CMK (cell line): ENCODE data around the gene MRPL2.
A peak's percentile ranks its signal among the peaks of the same experiment; 100 is the strongest.

ENCODE experiments used
- DNase-seq: peaks from one replicate; pipeline ENCODE4 v3.0.0-alpha.2; 2010; ENCODE audit warnings: low read depth

The MRPL2 gene

DNA sequence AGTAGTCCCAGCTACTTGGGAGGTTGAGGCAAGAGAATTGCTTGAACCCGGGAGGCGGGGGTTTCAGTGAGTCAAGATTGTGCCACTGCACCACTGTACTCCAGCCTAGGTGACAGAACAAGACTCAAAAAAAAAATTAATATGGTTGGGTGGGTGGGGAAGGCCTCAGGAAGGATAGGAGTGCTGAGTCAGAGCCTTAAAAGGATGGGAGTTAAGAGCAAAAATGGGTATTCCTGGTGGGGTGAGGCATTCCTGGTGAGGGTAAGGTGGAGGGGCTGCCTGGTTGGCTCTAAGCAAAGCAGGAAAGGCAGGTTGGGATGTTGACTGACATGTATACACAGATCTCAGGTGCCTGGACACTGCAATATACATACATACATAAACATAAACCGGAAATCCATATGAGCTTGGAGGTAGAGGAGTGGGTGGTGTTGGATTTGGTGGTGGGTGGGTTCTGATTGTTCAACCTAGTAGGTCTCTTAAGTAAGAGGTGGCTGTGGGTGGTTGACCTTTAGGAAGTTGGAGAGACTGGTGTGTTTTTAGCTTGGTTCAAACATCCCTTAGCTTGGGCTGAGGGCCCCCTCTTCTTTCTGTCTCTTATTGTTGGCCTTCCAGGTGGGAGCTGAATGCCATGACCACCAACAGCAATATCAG is 39.1 kb downstream of the MRPL2 start:
- no peak for DNase-seq

DNA sequence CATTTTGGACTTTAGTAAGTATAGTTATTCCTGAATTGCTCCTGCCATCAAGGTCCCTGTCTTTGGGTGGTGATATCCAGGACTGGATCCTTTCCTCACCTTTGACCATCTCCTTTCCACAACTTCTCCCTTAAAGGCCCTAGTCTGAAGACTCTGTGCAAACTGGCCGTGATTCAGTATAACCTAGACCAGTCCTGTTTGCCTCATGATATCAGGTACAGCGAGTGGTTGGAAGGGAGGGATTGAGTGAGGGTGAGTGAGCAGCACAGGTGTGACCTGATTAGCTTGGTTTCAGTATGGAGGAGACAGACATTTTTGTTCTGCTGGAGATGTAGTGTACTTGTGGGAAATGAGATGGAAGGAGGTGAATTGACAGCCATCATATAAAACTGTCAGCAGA is 40.1 kb downstream of the MRPL2 start:
- no peak for DNase-seq

DNA sequence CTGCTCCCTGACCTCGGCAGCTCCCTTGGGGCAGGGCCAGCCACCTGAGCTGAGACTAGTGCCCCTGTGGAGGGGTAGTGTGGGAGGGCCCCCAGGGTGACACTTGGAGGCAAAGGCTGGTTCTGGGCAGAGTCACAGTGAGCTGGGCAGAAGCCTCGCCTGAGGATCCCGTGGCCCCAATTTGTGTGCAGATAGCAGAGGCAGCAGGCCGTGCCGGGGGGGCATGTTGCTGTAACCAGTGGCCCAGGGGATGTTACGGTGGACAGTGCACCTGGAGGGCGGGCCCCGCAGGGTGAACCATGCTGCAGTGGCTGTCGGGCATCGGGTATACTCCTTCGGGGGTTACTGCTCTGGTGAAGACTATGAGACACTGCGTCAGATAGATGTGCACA is 42.3 kb downstream of the MRPL2 start:
- DNase-seq = no peak

DNA sequence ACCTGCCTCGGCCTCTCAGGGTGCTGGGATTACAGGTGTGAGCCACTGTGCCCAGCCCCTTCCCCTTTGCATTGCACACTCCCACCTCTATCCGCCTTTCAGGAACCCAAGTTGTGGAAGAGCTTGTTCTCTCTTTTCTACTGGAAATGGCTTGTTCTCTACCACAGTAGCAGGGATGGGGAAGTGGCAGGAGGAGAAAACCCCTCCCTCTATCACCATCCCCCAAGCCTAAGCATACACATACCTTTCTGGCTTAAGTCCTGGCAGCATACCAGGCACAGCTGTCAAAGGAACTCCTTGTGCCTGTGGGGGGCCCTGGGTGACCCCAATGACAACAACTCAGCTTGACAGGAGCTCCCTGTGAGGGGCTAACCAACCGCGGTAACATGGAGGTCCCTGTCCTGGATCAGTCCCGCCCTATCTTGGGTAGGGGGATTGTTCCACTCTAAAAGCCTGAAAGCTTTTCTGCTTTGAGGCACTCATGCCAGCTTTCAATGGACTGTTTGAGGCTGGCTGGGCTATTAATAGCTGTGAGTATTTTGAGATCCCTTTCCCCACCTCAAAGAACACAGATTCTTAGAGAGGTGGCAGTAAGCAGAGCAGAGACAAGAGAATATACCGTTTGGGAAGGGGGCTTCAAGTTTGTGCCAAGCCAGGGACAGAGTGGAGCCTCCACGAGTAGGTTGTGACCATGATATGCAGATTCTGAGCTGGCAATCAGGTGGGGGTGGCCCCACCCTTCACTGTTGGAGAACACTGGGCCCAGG is 42.9 kb downstream of the MRPL2 start:
- no peak for DNase-seq

DNA sequence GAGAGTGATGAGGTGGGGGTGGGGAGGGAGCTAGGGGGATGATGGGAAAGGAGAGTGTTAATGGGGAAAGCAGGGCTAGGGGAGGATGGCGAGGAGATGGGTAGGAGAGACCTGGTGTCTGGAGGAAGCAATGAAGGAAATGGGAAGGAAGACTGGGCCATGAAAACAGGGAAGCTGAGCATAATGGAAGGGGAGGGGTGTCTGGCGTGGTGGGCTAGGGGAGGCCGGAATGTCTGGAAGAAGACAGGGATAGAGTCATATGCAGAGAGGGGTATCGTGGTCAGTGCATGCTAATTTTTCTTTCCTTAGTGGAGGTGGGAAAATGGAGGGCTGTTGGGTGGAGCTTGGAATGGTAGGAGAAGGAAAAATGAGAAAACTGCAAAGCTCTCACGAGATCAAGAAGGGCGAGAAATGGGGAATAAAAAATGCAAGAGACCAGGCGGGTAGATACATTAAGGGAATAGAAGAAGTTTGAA is 44.8 kb downstream of the MRPL2 start:
- no peak for DNase-seq

DNA sequence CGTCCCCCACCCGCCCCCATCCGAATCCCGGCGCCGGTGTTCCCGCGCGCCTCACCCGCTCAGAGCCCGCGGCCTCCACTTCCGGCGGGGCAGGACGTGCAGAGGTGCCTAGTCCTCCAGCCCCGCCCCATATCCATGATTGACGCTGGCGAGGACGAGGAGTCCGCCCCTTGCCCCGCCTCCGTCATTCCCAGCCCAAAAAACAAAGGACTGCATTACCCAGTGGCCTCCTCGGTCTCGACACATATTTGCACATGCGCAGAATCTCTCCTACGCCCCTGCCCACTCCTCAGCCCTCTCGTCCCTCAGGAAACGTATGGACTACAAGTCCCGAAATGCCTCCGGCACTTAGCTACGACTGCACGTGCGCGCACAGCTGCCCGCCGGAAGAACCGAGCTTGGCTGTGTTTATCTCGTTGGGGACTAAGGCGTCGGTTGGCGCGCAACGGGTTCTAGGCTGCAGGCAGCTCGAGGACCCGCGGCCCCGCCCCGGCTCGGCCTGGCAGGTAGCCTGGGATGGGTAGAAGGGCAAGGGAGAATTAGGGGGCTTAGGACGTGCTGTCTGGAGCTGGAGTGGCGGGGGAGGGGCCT is 45.3 kb downstream of the MRPL2 start, which contains the start of the genes KLHDC3 and MEA1:
Gene KLHDC3 (plus strand): TSS at position 407 of the 591 bp plus-strand sequence. CDS start 2,944 bp downstream, outside the sequence.
Gene MEA1 (minus strand): TSS at position 104 of the 591 bp plus-strand sequence. CDS start 133 bp downstream, outside the sequence.
- peak; percentile 100 for DNase-seq

DNA sequence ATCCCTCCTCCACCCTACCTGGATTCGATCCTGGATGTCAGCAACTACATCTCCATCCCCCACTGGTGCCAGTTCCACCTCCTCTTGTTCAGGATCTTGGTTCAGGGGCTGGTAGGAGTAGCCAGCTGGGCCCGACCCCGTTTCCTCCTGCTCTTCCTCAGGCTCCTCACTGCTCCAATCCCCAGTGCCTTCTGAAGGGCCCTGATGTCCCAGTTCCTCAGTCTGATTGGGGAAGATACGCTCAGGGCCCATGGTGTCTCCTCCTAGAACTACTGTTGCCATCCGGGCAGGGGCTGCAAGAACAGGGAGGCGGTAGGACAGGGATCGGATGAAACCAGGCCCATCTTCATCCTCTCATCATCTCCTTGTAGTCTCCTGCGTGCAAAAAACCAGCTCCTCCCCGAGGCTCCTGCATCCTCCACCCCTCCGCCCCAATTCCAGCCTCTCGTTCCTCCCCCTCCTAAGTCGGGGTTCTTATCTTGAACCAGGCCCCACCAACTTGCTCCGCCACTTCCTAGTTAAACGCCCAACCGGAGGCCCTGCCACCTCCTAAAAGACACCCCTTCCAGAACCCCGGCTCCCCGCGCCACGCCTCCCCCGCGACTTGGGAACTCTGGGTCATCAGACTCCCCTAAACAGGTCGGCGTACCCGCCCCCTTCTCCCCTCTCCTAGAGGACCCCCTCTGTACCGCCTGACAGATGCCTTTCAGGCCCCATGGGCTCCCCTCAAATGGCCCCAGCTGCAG is 46.0 kb downstream of the MRPL2 start:
- peak; percentile 78 for DNase-seq

DNA sequence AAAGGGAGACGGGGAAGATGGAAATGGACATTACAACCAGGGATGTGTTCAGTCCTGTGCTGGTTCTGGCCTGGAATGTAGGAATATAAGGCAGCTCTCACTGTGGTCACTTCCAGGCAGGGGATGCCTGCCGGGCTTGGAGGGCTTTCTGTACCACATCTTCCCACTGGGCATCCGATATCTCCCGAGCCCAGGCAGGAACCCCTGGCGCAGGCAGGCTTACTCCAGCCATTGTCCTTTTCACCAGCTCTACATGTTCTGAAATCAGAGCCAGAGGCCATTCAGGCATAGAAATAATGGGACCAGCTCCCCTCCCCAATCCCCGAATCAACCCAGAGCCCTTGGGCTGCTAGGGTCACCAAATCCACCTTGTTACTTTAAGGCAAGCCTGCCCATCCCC is 46.9 kb downstream of the MRPL2 start:
- DNase-seq = no peak

DNA sequence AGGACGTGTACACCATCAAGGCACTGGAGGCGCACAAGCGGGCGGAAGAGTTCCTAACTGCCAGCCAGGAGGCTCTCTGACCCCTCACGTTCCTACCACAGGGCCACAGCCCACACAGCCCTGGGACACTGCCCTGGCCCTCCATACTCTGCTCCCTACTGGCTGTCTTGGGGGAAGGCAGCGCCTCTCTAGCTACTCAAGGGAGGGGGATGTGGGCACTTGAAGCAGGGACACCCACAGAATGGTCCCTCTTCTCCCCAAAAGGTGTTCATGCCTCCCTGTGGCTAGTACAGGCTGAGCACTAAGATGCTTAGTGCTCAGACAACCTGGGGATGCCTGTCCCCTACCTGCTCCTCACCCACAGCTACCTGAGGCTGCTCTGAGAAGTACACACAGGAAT is 48.0 kb downstream of the MRPL2 start:
- DNase-seq = no peak

DNA sequence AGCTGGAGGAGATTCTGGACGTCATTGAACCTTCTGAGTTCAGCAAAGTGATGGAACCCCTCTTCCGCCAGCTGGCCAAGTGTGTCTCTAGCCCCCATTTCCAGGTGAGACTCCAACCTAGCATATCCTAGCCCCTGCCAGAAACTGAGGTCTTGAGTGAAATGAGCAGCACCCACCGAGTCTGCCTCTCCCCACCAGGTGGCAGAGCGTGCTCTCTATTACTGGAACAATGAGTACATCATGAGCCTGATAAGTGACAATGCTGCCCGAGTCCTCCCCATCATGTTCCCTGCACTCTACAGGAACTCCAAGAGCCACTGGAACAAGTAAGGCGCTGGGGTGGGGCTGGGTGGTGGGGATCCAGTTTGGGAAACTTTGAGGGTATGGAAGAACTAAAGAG is 50.1 kb downstream of the MRPL2 start:
- DNase-seq = no peak

DNA sequence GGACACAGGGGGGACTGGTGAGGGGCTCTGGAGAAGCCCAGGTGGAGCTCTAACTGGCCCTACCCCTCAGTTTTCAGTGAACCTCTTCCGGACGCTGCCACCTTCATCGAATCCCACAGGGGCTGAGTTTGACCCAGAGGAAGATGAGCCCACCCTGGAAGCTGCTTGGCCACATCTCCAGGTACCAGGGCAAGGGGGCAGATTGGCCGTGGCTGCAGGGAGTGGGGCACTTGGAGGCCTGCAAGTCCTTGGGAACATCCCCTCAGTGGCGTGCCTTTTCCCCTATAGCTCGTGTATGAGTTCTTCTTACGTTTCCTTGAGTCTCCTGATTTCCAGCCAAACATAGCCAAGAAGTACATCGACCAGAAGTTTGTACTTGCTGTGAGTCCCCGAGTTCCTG is 52.1 kb downstream of the MRPL2 start:
- no peak for DNase-seq

DNA sequence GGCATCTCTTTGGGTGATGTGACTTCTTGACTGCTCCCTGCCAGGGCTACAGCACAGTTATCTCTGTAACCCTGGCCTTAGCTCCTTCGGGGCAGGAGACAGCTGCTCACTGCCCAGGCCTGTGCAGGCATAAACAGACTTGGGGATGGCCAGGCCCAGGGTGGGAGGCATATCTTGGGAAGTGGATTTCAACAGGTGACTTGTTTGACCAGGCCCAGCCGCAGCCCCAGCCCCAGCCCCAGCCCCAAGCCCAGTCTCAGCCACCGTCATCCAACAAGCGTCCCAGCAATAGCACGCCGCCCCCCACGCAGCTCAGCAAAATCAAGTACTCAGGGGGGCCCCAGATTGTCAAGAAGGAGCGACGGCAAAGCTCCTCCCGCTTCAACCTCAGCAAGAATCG is 53.0 kb downstream of the MRPL2 start:
- DNase-seq = no peak

DNA sequence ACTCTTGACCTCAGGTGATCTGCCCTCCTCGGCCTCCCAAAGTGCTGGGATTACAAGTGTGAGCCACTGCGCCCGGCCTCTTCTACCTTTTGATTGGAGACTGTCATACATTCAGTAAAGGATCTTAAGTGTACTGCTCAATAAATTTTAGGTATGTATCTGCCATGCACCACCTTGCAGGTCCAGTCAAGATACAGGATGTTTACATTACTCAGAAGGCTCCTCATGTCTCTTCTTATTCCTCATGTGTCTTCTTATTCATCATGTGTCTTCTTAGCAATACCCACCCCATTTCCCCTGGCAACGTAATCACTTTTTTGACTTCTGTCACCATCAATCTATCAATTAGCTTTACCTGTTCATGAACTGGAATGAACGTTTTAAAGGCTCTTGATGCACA is 53.4 kb downstream of the MRPL2 start:
- no peak for DNase-seq
